ENCODE measurements around the gene DYNC1LI1. TPM values are rescaled to one million over a fixed set of nuclear protein-coding genes. Genes with fewer than 3 reads are reported as not detected.

The DYNC1LI1 gene
- total and polyA plus RNA-seq, 4 donors: 9.2 to 21.1 (median 13.6) TPM

DNA sequence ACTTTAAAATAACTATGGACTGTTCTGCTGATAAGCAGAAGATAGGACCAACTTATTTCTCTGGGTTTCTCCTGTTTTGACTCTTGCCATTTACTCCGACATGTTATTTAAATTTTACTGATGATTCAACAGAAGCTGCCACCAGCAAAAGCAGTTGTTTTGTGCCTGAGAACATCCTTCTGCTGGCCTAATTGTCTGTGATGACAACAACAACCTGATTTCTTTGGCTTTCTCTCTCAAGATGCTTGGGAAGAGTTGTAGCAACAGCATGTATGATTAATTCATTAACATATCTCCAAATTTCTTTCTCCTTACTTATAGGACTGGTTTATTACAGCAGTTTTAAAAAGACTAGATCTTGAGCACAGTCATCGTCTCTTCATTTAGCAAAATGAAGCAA is 36.9 kb upstream of the DYNC1LI1 start (continued):
- TF ChIP-seq, protein P1, sequence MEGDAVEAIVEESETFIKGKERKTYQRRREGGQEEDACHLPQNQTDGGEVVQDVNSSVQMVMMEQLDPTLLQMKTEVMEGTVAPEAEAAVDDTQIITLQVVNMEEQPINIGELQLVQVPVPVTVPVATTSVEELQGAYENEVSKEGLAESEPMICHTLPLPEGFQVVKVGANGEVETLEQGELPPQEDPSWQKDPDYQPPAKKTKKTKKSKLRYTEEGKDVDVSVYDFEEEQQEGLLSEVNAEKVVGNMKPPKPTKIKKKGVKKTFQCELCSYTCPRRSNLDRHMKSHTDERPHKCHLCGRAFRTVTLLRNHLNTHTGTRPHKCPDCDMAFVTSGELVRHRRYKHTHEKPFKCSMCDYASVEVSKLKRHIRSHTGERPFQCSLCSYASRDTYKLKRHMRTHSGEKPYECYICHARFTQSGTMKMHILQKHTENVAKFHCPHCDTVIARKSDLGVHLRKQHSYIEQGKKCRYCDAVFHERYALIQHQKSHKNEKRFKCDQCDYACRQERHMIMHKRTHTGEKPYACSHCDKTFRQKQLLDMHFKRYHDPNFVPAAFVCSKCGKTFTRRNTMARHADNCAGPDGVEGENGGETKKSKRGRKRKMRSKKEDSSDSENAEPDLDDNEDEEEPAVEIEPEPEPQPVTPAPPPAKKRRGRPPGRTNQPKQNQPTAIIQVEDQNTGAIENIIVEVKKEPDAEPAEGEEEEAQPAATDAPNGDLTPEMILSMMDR (IDR thresholded peaks at IDR 0.05; ENCODE audit: low read depth, low read length, missing input control): no peak
- TF ChIP-seq GABPA (IDR thresholded peaks at IDR 0.05 in 1 of 2, conservative IDR thresholded peaks at IDR 0.05 in 1 of 2) (no peak), YY1 (IDR thresholded peaks at IDR 0.05) (no peak), TAF1 (conservative IDR thresholded peaks at IDR 0.05) (no peak)
- TF ChIP-seq, protein P2, sequence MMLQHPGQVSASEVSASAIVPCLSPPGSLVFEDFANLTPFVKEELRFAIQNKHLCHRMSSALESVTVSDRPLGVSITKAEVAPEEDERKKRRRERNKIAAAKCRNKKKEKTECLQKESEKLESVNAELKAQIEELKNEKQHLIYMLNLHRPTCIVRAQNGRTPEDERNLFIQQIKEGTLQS (IDR thresholded peaks at IDR 0.05): no peak

DNA sequence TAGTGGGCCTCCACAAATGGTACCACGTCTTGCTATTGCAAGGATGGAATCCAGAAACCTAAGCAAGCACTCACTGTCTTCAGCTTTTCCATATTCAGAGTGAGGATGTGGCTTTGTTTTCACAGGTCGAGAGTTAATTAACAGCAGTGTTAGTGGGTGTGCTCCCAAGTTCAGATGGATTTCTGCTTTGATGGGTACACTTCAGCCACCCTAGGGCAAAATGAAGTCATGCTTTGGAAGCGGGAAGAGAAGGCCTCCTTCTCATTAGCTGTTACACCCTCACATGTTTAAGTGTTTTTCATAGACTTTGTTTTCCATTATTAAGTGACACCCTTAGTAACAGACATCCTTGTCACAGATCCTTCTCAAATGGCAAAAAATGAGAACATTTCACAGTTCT is 36.3 kb upstream of the DYNC1LI1 start:
- H3K36me3 ChIP-seq (ENCODE audit: control insufficient read depth in 4 of 4, insufficient read depth in 3 of 4, low read depth in 1 of 4, low read length in 3 of 4): no peaks in the 10 kb centered on the region
- WGBS: 87% methylated on average over 3 of the region's 3 CpGs
- no peaks in the 10 kb centered on the region for H3K9me3 ChIP-seq (ENCODE audit: control insufficient read depth in 4 of 4, low read length in 3 of 4)
- no peak overlapping the region for H3K9ac ChIP-seq (ENCODE audit: low read depth in 1 of 2, low read length in 2 of 2)
- no peak for TF ChIP-seq RAD21 (IDR thresholded peaks at IDR 0.05)
- TF ChIP-seq, protein P2 (IDR thresholded peaks at IDR 0.05): no peak
- H3K27me3 ChIP-seq (ENCODE audit: control insufficient read depth in 4 of 4, insufficient read depth in 4 of 4, low read length in 3 of 4): no peaks in the 10 kb centered on the region
- no peak overlapping the region for H3K4me3 ChIP-seq (ENCODE audit: low read depth in 1 of 3, low read length in 3 of 3)
- DNase-seq (ENCODE audit: low spot score): no peak
- H3K4me1 ChIP-seq (ENCODE audit: control insufficient read depth in 4 of 4, insufficient read depth in 4 of 4, low read length in 3 of 4): no peaks in the 10 kb centered on the region
- no peak overlapping the region for H3K27ac ChIP-seq (ENCODE audit: low read depth in 1 of 2, low read length in 2 of 2)

DNA sequence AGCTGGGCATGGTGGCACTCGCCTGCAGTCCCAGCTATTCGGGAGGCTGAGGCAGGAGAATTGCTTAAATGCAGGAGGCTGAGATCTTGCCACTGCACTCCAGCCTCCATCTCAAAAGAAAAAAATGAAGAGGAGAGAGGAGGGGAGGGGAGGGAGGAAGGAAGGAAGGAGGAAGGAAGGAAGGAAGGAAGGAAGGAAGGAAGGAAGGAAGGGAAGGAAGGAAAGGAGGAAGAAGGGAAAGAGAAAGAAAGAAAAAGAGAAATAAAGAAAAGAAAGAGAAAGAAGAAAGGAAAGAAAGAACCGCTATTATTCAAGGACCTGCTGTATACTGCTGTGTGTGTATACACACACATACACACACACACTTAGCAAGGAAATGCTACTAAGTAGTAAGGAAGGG is 35.6 kb upstream of the DYNC1LI1 start:
- Histone ChIP-seq H3K36me3 (ENCODE audit: control insufficient read depth in 4 of 4, insufficient read depth in 3 of 4, low read depth in 1 of 4, low read length in 3 of 4) (no peaks in the 10 kb centered on the region), H3K27ac (ENCODE audit: low read depth in 1 of 2, low read length in 2 of 2) (no peak overlapping the region), H3K4me3 (ENCODE audit: low read depth in 1 of 3, low read length in 3 of 3) (no peak overlapping the region), H3K4me1 (ENCODE audit: control insufficient read depth in 4 of 4, insufficient read depth in 4 of 4, low read length in 3 of 4) (no peaks in the 10 kb centered on the region), H3K27me3 (ENCODE audit: control insufficient read depth in 4 of 4, insufficient read depth in 4 of 4, low read length in 3 of 4) (no peaks in the 10 kb centered on the region), H3K9me3 (ENCODE audit: control insufficient read depth in 4 of 4, low read length in 3 of 4) (no peaks in the 10 kb centered on the region), H3K9ac (ENCODE audit: low read depth in 1 of 2, low read length in 2 of 2) (no peak overlapping the region)
- DNase-seq (ENCODE audit: low spot score): no peak
- TF ChIP-seq, protein P1 (IDR thresholded peaks at IDR 0.05; ENCODE audit: low read depth, low read length, missing input control): no peak
- TF ChIP-seq, protein P2 (IDR thresholded peaks at IDR 0.05): no peak
- no peak for TF ChIP-seq YY1 (IDR thresholded peaks at IDR 0.05)
- TF ChIP-seq TAF1 (conservative IDR thresholded peaks at IDR 0.05): no peak
- TF ChIP-seq RAD21 (IDR thresholded peaks at IDR 0.05): no peak
- TF ChIP-seq, protein P3, sequence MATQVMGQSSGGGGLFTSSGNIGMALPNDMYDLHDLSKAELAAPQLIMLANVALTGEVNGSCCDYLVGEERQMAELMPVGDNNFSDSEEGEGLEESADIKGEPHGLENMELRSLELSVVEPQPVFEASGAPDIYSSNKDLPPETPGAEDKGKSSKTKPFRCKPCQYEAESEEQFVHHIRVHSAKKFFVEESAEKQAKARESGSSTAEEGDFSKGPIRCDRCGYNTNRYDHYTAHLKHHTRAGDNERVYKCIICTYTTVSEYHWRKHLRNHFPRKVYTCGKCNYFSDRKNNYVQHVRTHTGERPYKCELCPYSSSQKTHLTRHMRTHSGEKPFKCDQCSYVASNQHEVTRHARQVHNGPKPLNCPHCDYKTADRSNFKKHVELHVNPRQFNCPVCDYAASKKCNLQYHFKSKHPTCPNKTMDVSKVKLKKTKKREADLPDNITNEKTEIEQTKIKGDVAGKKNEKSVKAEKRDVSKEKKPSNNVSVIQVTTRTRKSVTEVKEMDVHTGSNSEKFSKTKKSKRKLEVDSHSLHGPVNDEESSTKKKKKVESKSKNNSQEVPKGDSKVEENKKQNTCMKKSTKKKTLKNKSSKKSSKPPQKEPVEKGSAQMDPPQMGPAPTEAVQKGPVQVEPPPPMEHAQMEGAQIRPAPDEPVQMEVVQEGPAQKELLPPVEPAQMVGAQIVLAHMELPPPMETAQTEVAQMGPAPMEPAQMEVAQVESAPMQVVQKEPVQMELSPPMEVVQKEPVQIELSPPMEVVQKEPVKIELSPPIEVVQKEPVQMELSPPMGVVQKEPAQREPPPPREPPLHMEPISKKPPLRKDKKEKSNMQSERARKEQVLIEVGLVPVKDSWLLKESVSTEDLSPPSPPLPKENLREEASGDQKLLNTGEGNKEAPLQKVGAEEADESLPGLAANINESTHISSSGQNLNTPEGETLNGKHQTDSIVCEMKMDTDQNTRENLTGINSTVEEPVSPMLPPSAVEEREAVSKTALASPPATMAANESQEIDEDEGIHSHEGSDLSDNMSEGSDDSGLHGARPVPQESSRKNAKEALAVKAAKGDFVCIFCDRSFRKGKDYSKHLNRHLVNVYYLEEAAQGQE (IDR thresholded peaks at IDR 0.05): no peak
- TF ChIP-seq, protein P4, sequence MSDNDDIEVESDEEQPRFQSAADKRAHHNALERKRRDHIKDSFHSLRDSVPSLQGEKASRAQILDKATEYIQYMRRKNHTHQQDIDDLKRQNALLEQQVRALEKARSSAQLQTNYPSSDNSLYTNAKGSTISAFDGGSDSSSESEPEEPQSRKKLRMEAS (IDR thresholded peaks at IDR 0.05): no peak
- no peak for TF ChIP-seq HNF4G (IDR thresholded peaks at IDR 0.05)
- TF ChIP-seq GABPA (IDR thresholded peaks at IDR 0.05 in 1 of 2, conservative IDR thresholded peaks at IDR 0.05 in 1 of 2): no peak
- no peak for TF ChIP-seq RXRA (IDR thresholded peaks at IDR 0.05)
- no peak for TF ChIP-seq HNF4A (conservative IDR thresholded peaks at IDR 0.05)
- TF ChIP-seq, protein P5, sequence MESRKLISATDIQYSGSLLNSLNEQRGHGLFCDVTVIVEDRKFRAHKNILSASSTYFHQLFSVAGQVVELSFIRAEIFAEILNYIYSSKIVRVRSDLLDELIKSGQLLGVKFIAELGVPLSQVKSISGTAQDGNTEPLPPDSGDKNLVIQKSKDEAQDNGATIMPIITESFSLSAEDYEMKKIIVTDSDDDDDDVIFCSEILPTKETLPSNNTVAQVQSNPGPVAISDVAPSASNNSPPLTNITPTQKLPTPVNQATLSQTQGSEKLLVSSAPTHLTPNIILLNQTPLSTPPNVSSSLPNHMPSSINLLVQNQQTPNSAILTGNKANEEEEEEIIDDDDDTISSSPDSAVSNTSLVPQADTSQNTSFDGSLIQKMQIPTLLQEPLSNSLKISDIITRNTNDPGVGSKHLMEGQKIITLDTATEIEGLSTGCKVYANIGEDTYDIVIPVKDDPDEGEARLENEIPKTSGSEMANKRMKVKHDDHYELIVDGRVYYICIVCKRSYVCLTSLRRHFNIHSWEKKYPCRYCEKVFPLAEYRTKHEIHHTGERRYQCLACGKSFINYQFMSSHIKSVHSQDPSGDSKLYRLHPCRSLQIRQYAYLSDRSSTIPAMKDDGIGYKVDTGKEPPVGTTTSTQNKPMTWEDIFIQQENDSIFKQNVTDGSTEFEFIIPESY (IDR thresholded peaks at IDR 0.05): no peak
- no peak for TF ChIP-seq FOXA1 (IDR thresholded peaks at IDR 0.05)
- TF ChIP-seq FOXA2 (IDR thresholded peaks at IDR 0.05): no peak
- no peak for TF ChIP-seq JUND (IDR thresholded peaks at IDR 0.05)
- no peak for TF ChIP-seq SP1 (IDR thresholded peaks at IDR 0.05)
- no peak for TF ChIP-seq EGR1 (IDR thresholded peaks at IDR 0.05; ENCODE audit: low read depth in 2 of 2)
- 97% methylated on average over 3 of the region's 3 CpGs for WGBS
